Vagina (tissue), 2 donors: ENCODE measurements around the gene PPARA.
"Not testable (repeated sequence)": the region's sequence is repeated elsewhere in the genome, so short reads cannot be mapped to it uniquely, and the experiment has no call there.

Experiments
- POLR2A ChIP-seq, 2 donors: fragments of 450-650 bp; IDR thresholded peaks; one replicate each; pipeline ENCODE4 v1.6.1; 2017; ENCODE audit warnings: antibody characterized with exemption in 2 of 2, mild to moderate bottlenecking in 2 of 2, moderate library complexity in 2 of 2
- POLR2AphosphoS5 ChIP-seq, 2 donors: sonication (generic); formaldehyde crosslinking; IDR thresholded peaks; one replicate each; pipeline ENCODE4 v1.9.0; 2017; ENCODE audit warnings: antibody characterized with exemption in 2 of 2, mild to moderate bottlenecking in 2 of 2, low read depth in 1 of 2; ENCODE audit not compliant: insufficient read depth in 1 of 2
- TF ChIP-seq, protein P1 (sequence below), 3 experiments: fragments of 450-650 bp in 2 of 3; fragments of 200-600 bp in 1 of 3; sonication (generic) in 1 of 3; IDR thresholded peaks; one replicate each; pipeline ENCODE4 v1.5.1; 2017 to 2019; ENCODE audit warnings: antibody characterized with exemption in 3 of 3, mild to moderate bottlenecking in 2 of 3, moderate library complexity in 2 of 3

DNA sequence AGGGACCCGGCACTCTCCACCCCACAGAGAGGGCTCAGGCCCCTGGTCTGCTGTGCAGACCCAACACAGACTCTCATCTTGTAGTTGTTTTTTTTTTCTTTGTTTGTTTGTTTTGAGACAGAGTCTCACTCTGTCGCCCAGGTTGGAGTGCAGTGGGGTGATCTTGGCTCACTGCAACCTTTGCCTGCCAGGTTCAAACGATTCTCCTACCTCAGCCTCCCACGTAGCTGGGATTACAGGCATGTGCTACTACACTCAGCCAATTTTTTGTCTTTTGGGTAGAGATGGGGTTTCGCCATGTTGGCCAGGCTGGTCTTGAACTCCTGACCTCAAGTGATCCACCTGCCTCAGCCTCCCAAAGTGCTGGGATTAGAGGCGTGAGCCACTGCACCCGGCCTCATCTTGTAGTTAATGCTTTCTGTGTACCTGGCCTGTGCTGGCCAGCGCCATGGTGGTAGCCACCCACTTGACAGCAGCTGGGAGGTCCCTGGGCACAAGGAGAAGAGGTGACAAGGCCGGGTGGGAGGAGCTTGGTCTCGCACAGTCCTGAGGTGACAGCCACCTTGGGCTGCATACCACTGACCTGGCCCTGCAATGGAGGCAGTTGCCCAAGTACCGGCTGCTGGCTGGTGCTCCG lies 18.0 kb upstream of the PPARA start:
- TF ChIP-seq, protein P1, sequence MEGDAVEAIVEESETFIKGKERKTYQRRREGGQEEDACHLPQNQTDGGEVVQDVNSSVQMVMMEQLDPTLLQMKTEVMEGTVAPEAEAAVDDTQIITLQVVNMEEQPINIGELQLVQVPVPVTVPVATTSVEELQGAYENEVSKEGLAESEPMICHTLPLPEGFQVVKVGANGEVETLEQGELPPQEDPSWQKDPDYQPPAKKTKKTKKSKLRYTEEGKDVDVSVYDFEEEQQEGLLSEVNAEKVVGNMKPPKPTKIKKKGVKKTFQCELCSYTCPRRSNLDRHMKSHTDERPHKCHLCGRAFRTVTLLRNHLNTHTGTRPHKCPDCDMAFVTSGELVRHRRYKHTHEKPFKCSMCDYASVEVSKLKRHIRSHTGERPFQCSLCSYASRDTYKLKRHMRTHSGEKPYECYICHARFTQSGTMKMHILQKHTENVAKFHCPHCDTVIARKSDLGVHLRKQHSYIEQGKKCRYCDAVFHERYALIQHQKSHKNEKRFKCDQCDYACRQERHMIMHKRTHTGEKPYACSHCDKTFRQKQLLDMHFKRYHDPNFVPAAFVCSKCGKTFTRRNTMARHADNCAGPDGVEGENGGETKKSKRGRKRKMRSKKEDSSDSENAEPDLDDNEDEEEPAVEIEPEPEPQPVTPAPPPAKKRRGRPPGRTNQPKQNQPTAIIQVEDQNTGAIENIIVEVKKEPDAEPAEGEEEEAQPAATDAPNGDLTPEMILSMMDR (IDR thresholded peaks at IDR 0.05): not testable (repeated sequence)
- TF ChIP-seq POLR2AphosphoS5 (IDR thresholded peaks at IDR 0.05; ENCODE audit: insufficient read depth in 1 of 2, low read depth in 1 of 2); POLR2A (IDR thresholded peaks at IDR 0.05): not testable (repeated sequence)
